Stimulated activated naive B cell treated with anti-CD40 and anti-IgM and Interleukin-4, amounts not matched to agents 10 μg/mL and 1 μg/mL and 100 μg/mL, for 72 hours (primary cell): ENCODE data around the gene TAF8.

Source experiments
- ATAC-seq, 2 donors: fragments of 150-1000 bp; cut with Tn5 transposase; replicated peaks; 2 replicates each; pipeline ENCODE4 v1.10.0; 2021; ENCODE audit warnings: moderate library complexity in 1 of 2
- DNase-seq: peaks from one replicate; pipeline ENCODE4 v3.0.0; 2021
- H3K27ac Mint-ChIP-seq: one replicate; pipeline ENCODE4 v1.8.0; 2022; ENCODE audit warnings: mild to moderate bottlenecking, mixed read lengths
- H3K27me3 Mint-ChIP-seq, 2 donors: one replicate each; pipeline ENCODE4 v1.8.0; 2022; ENCODE audit warnings: mixed read lengths in 2 of 2
- H3K36me3 Mint-ChIP-seq, 2 donors: one replicate each; pipeline ENCODE4 v1.8.0; 2022; ENCODE audit warnings: mixed read lengths in 2 of 2, mild to moderate bottlenecking in 1 of 2
- H3K4me1 Mint-ChIP-seq, 2 donors: one replicate each; pipeline ENCODE4 v1.8.0; 2022; ENCODE audit warnings: mixed read lengths in 2 of 2, mild to moderate bottlenecking in 1 of 2
- H3K4me3 Mint-ChIP-seq, 2 donors: one replicate each; pipeline ENCODE4 v1.8.0; 2022; ENCODE audit warnings: mild to moderate bottlenecking in 2 of 2, mixed read lengths in 2 of 2, moderate library complexity in 1 of 2
- H3K9me3 Mint-ChIP-seq, 2 donors: one replicate each; pipeline ENCODE4 v1.8.0; 2022; ENCODE audit warnings: mixed read lengths in 2 of 2, mild to moderate bottlenecking in 1 of 2

TAF8 gene

GRCh38 chr6:42104804-42105125 is 54.4 kb downstream of the TAF8 start:
- no peak for DNase-seq
- Mint-ChIP-seq H3K4me3 (peak overlapping the region; percentile 23 to 80), H3K27ac (no peak overlapping the region), H3K9me3 (no peaks in the 10 kb centered on the region), H3K27me3 (peaks cover 36 to 43% of the 10 kb centered on the region in 2 donors), H3K36me3 (no peaks in the 10 kb centered on the region), H3K4me1 (peaks cover 7 to 9% of the 10 kb centered on the region in 2 donors)
- ATAC-seq = no peak

DNA sequence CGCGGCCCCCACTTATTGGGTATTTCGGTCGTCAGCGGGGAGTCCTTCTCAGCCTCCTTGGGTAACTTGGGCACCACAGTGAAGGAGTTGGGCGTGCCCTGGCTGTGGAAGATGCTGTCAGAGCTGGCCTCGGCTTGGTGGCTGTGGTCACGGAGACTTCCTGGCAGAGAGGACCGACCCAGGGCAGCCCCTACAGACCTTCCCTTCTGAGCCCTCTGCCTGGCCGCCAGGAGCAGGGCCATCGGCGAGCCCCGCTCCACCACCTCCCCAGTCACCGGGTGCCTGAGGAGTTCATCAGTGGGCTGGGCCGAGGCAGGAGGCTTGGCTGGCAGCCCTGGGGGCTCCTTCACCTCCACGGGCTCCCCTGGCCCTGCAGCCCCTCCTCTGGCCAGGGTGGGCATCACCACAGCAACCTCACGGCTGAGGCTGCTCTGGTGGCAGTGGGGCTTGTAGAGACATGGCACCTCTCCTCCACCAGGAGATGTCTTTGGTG is 54.9 kb downstream of the TAF8 start:
- no peak overlapping the region for H3K27ac Mint-ChIP-seq
- peaks cover 36 to 43% of the 10 kb centered on the region in 2 donors for H3K27me3 Mint-ChIP-seq

GRCh38 chr6:42105709-42106108 is 55.4 kb downstream of the TAF8 start:
- Mint-ChIP-seq H3K4me3 (no peak overlapping the region), H3K27ac (no peak overlapping the region), H3K9me3 (no peaks in the 10 kb centered on the region), H3K36me3 (no peaks in the 10 kb centered on the region), H3K27me3 (peaks cover 36 to 43% of the 10 kb centered on the region in 2 donors), H3K4me1 (peaks cover 7 to 9% of the 10 kb centered on the region in 2 donors)
- no peak for DNase-seq
- ATAC-seq = no peak

More for the DNA sequence above, 54.9 kb downstream of the TAF8 start:
- peaks cover 7 to 9% of the 10 kb centered on the region in 2 donors for H3K4me1 Mint-ChIP-seq
- no peaks in the 10 kb centered on the region for H3K9me3 Mint-ChIP-seq
- no peak for DNase-seq
- no peaks in the 10 kb centered on the region for H3K36me3 Mint-ChIP-seq
- H3K4me3 Mint-ChIP-seq = peak overlapping the region in 1 of 2 donors; percentile 80
- no peak for ATAC-seq

- H3K4me3 Mint-ChIP-seq = no peak overlapping the region
- ATAC-seq (no peak), DNase-seq (no peak)
- H3K27ac Mint-ChIP-seq = no peak overlapping the region
- no peaks in the 10 kb centered on the region for H3K36me3 Mint-ChIP-seq
- peaks cover 36 to 43% of the 10 kb centered on the region in 2 donors for H3K27me3 Mint-ChIP-seq
- H3K9me3 Mint-ChIP-seq = no peaks in the 10 kb centered on the region
- H3K4me1 Mint-ChIP-seq = peaks cover 7 to 9% of the 10 kb centered on the region in 2 donors
Measured at GRCh38 chr6:42106112-42107023, 56.0 kb downstream of the TAF8 start.

- no peak for ATAC-seq
- H3K27me3 Mint-ChIP-seq = peaks cover 36 to 41% of the 10 kb centered on the region in 2 donors
- H3K9me3 Mint-ChIP-seq = no peaks in the 10 kb centered on the region
- no peak overlapping the region for H3K27ac Mint-ChIP-seq
- H3K4me1 Mint-ChIP-seq = peaks cover 7 to 9% of the 10 kb centered on the region in 2 donors
- H3K36me3 Mint-ChIP-seq = no peaks in the 10 kb centered on the region
- no peak overlapping the region for H3K4me3 Mint-ChIP-seq
- no peak for DNase-seq
Measured at GRCh38 chr6:42108071-42108470, 57.7 kb downstream of the TAF8 start.

GRCh38 chr6:42110683-42111082 is 60.4 kb downstream of the TAF8 start:
- H3K9me3 Mint-ChIP-seq = no peaks in the 10 kb centered on the region
- H3K27me3 Mint-ChIP-seq = peaks cover 27 to 36% of the 10 kb centered on the region in 2 donors
- no peak overlapping the region for H3K27ac Mint-ChIP-seq
- no peaks in the 10 kb centered on the region for H3K36me3 Mint-ChIP-seq
- no peak overlapping the region for H3K4me3 Mint-ChIP-seq
- DNase-seq (no peak), ATAC-seq (no peak)
- H3K4me1 Mint-ChIP-seq = no peaks in the 10 kb centered on the region

- Mint-ChIP-seq H3K27me3 (peaks cover 26 to 36% of the 10 kb centered on the region in 2 donors), H3K36me3 (no peaks in the 10 kb centered on the region), H3K9me3 (no peaks in the 10 kb centered on the region), H3K27ac (no peak overlapping the region), H3K4me3 (no peak overlapping the region), H3K4me1 (no peaks in the 10 kb centered on the region)
- no peak for ATAC-seq
- no peak for DNase-seq
Measured at GRCh38 chr6:42112351-42112750, 62.0 kb downstream of the TAF8 start.

GRCh38 chr6:42113936-42114636 is 63.8 kb downstream of the TAF8 start:
- Mint-ChIP-seq H3K27me3 (peaks cover 19 to 30% of the 10 kb centered on the region in 2 donors), H3K4me3 (no peak overlapping the region), H3K4me1 (no peaks in the 10 kb centered on the region), H3K27ac (no peak overlapping the region), H3K9me3 (no peaks in the 10 kb centered on the region), H3K36me3 (no peaks in the 10 kb centered on the region)
- ATAC-seq (no peak), DNase-seq (no peak)

GRCh38 chr6:42117843-42118161 is 67.5 kb downstream of the TAF8 start:
- Mint-ChIP-seq H3K4me1 (peaks cover 0 to 1% of the 10 kb centered on the region in 2 donors), H3K4me3 (no peak overlapping the region)
- ATAC-seq = no peak

GRCh38 chr6:42118162-42119001 is 68.1 kb downstream of the TAF8 start:
- peak overlapping the region; percentile 31 for H3K27ac Mint-ChIP-seq
- no peak for DNase-seq

More at GRCh38 chr6:42117843-42118161, 67.5 kb downstream of the TAF8 start:
- no peaks in the 10 kb centered on the region for H3K9me3 Mint-ChIP-seq
- H3K27me3 Mint-ChIP-seq = peaks cover 14 to 25% of the 10 kb centered on the region in 2 donors
- H3K36me3 Mint-ChIP-seq = no peaks in the 10 kb centered on the region
- H3K27ac Mint-ChIP-seq = peak overlapping the region; percentile 31
- DNase-seq = no peak

GRCh38 chr6:42120895-42121865 is 70.9 kb downstream of the TAF8 start:
- ATAC-seq (no peak), DNase-seq (no peak)
- Mint-ChIP-seq H3K27me3 (peaks cover 13 to 15% of the 10 kb centered on the region in 2 donors), H3K4me1 (peaks cover 0 to 1% of the 10 kb centered on the region in 2 donors), H3K4me3 (no peak overlapping the region), H3K9me3 (no peaks in the 10 kb centered on the region), H3K27ac (no peak overlapping the region), H3K36me3 (no peaks in the 10 kb centered on the region)

More at GRCh38 chr6:42118162-42119001, 68.1 kb downstream of the TAF8 start:
- peaks cover 14 to 25% of the 10 kb centered on the region in 2 donors for H3K27me3 Mint-ChIP-seq
- no peaks in the 10 kb centered on the region for H3K9me3 Mint-ChIP-seq
- ATAC-seq = no peak
- H3K4me1 Mint-ChIP-seq = peaks cover 0 to 1% of the 10 kb centered on the region in 2 donors
- no peaks in the 10 kb centered on the region for H3K36me3 Mint-ChIP-seq
- no peak overlapping the region for H3K4me3 Mint-ChIP-seq

DNA sequence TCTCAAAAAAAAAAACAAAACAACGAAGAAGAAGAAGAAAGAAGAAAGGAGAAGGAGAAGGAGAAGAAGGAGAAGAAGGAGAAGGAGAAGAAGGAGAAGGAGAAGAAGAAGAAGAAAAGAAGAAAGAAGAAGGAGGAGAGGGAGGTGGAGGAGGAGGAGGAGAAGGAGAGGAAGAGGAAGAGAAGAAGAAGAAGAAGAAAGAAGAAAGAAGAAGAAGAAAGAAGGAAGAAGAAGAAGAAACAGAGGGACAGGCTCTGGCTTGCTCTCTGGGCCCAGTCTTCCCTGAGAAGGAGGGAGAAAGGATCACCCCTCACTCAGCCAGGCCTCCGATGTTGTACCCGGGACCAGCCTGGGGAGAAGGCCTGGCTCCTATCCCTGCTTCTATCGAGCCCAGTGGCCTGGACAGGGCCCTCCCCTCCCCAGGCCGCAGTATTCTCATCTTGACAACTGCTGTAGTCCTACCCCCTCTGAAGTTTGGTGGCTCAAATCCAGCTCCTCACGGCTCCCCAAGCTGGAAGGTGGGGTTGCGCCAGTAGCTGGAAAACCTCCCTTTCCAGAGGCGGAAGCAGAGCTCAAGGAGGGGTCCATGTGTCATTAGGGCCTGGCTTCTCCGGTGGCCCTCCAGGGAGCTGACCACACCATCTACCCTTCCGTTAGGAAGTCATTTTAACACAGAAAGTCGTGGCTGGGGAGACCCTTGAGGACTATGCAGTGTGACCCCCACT is 73.2 kb downstream of the TAF8 start:
- no peak overlapping the region for H3K27ac Mint-ChIP-seq
- H3K4me1 Mint-ChIP-seq = peaks cover 0 to 1% of the 10 kb centered on the region in 2 donors

More for the DNA sequence above, 73.2 kb downstream of the TAF8 start:
- no peak for DNase-seq
- Mint-ChIP-seq H3K27me3 (peaks cover 0 to 4% of the 10 kb centered on the region in 2 donors), H3K9me3 (no peaks in the 10 kb centered on the region), H3K36me3 (no peaks in the 10 kb centered on the region), H3K4me3 (no peak overlapping the region)
- ATAC-seq = no peak
